ENCODE data around the gene BTBD19.
A peak's percentile ranks its signal among the peaks of the same experiment; 100 is the strongest.
"Not testable (repeated sequence)": the region's sequence is repeated elsewhere in the genome, so short reads cannot be mapped to it uniquely, and the experiment has no call there.

BTBD19 gene

GRCh38 chr1:44819608-44820327 is 11.4 kb downstream of the BTBD19 start:
- peak; percentile 83 for DNase-seq (ENCODE audit: low read depth, low spot score)
- POLR2A ChIA-PET = interaction anchor here (0.6 to 4.9 kb wide), 17 partner anchors 9 to 199 kb away, joined by 3 to 78 read pairs (median 7); partner anchors contain the start of genes BTBD19, DYNLT4, EIF2B3 and HECTD3
- CTCF ChIA-PET = interaction anchor here (0.9 to 2.2 kb wide), 5 partner anchors 10 to 89 kb away, joined by 3 to 6 read pairs (median 5); partner anchors contain the start of genes BTBD19, DYNLT4 and RNU5D-1
- peak overlapping the region; percentile 59 for H3K4me3 ChIP-seq (ENCODE audit: low read depth, low read length)
- TF ChIP-seq CTCF (IDR thresholded peaks at IDR 0.05; ENCODE audit: insufficient read depth, low read length, missing control alignments) = no peak

GRCh38 chr1:44820328-44821239 is 12.3 kb downstream of the BTBD19 start:
- no peak for DNase-seq (ENCODE audit: low read depth, low spot score)
- TF ChIP-seq CTCF (IDR thresholded peaks at IDR 0.05; ENCODE audit: insufficient read depth, low read length, missing control alignments) = no peak
- ChIA-PET CTCF (interaction anchor here (0.9 to 8.0 kb wide), 6 partner anchors 12 to 90 kb away, joined by 3 to 62 read pairs (median 5); partner anchors contain the start of genes BTBD19, DYNLT4 and RNU5D-1), POLR2A (interaction anchor here (1.2 to 4.9 kb wide), 2 partner anchors 19 to 166 kb away, joined by 3 to 78 read pairs; partner anchors contain the start of genes EIF2B3 and PLK3)
- peak overlapping the region; percentile 59 for H3K4me3 ChIP-seq (ENCODE audit: low read depth, low read length)

- CTCF ChIA-PET = interaction anchor here (0.9 to 8.0 kb wide), 4 partner anchors 12 to 91 kb away, joined by 3 to 62 read pairs (median 6); partner anchors contain the start of gene RNU5D-1
- no peak overlapping the region for H3K4me3 ChIP-seq (ENCODE audit: low read depth, low read length)
- POLR2A ChIA-PET = interaction anchor here (0.7 to 4.9 kb wide), 7 partner anchors 12 to 191 kb away, joined by 3 to 78 read pairs (median 5); partner anchors contain the start of genes DYNLT4, EIF2B3, PLK3 and UROD
- DNase-seq (ENCODE audit: low read depth, low spot score) = no peak
- no peak for TF ChIP-seq CTCF (IDR thresholded peaks at IDR 0.05; ENCODE audit: insufficient read depth, low read length, missing control alignments)
These were observed 13.0 kb downstream of the BTBD19 start for GRCh38 chr1:44821240-44821715.

- H3K4me3 ChIP-seq (ENCODE audit: low read depth, low read length) = no peak overlapping the region
- no peak for DNase-seq (ENCODE audit: low read depth, low spot score)
- CTCF ChIA-PET = interaction anchor here (0.8 to 8.0 kb wide), 6 partner anchors 11 to 481 kb away, joined by 3 to 62 read pairs (median 4); partner anchors contain the start of gene PLK3
- POLR2A ChIA-PET = interaction anchor here (0.5 to 4.9 kb wide), 8 partner anchors 9 to 190 kb away, joined by 3 to 78 read pairs (median 4); partner anchors contain the start of genes DYNLT4, PLK3 and UROD
- TF ChIP-seq CTCF (IDR thresholded peaks at IDR 0.05; ENCODE audit: insufficient read depth, low read length, missing control alignments) = no peak
These were observed 13.9 kb downstream of the BTBD19 start for GRCh38 chr1:44822131-44822701.

GRCh38 chr1:44822981-44823451 is 14.7 kb downstream of the BTBD19 start:
- ChIA-PET POLR2A (interaction anchor here (0.6 to 4.9 kb wide), 2 partner anchors 12 to 21 kb away, joined by 4 to 78 read pairs; partner anchors contain the start of gene PLK3), CTCF (interaction anchor here (0.8 to 8.0 kb wide), 6 partner anchors 10 to 481 kb away, joined by 3 to 62 read pairs (median 4); partner anchors contain the start of gene PLK3)
- H3K4me3 ChIP-seq (ENCODE audit: low read depth, low read length) = no peak overlapping the region
- DNase-seq (ENCODE audit: low read depth, low spot score) = no peak
- no peak for TF ChIP-seq CTCF (IDR thresholded peaks at IDR 0.05; ENCODE audit: insufficient read depth, low read length, missing control alignments)

- POLR2A ChIA-PET; DNase-seq (ENCODE audit: low read depth, low spot score); H3K4me3 ChIP-seq (ENCODE audit: low read depth, low read length): not testable (repeated sequence)
- CTCF ChIA-PET = interaction anchor here (0.7 to 8.0 kb wide), 3 partner anchors 12 to 95 kb away, joined by 3 to 62 read pairs (median 7); partner anchors contain the start of gene PLK3
These were observed 16.1 kb downstream of the BTBD19 start for GRCh38 chr1:44824392-44824791.
